Embryonic facial prominence (tissue), 1 donor: ENCODE results near the gene GALNT14.

Experiments used
- DNase-seq: peaks from one replicate; pipeline ENCODE4 v3.0.0-alpha.2; 2016; ENCODE audit errors: extremely low spot score

GALNT14 gene

DNA sequence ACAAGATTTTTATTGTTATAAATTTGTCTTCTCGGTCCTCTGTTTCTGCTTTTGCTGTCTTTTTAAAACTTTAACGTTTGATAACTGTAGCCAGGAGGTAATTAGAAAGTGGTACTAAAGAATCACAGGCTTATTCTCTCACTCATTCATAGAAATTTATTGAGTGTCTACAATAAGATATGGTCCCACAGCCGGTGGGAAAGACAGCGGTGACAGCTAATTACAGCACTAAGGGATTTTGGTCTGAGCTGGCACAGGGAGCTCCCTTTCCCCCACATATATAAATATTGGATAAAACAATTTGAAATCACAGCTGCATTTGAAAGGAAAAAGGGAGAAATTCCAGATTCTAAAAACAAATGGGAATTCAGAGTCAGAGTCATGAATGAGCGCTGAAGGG is 237.9 kb downstream of the GALNT14 start:
- DNase-seq: no peak

DNA sequence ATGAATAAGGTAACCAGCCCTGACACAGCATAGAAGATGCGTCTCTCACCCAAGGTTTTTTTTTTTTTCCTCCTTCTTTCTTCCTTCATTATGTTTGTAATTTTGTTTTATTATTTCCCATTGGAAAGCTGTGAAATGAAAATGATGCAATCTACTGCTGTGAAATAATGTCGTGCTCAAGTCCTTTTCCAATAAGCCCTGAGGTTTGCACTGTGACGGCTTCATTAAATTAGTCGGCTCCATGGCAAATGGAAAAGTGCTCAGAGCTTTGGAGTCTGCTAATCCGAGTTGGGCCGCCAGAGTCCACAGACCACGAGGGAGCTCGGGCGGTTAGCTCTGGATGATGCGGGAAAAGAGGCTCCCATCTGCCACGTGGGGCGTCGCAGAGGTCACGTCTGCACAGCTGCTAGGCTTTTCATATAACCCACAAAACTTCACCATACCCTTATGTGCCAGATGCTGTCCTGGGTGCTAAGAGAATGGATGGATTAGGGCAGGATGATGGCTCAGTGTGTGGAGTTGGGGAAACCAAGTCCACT is 238.7 kb downstream of the GALNT14 start:
- no peak for DNase-seq

DNA sequence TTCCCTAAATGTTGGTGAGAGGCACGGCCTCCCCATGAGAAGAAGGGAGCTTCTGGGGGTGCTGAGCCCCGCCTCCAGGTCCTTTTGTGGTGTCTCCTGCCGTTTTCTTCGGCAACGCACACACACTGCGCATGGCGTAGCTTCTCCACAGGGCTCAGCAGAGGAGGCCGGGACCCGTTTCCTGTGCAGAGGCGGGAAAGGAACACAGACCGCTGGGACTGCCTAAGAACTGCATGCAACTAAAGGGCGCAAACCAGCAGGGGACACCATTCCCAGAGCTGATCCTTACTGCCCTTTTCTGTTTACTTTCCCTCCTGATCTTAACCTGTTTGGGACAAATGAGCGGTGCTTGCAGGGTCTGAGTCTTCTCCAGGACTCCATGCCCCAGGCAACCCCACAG is 240.7 kb downstream of the GALNT14 start:
- DNase-seq: no peak

DNA sequence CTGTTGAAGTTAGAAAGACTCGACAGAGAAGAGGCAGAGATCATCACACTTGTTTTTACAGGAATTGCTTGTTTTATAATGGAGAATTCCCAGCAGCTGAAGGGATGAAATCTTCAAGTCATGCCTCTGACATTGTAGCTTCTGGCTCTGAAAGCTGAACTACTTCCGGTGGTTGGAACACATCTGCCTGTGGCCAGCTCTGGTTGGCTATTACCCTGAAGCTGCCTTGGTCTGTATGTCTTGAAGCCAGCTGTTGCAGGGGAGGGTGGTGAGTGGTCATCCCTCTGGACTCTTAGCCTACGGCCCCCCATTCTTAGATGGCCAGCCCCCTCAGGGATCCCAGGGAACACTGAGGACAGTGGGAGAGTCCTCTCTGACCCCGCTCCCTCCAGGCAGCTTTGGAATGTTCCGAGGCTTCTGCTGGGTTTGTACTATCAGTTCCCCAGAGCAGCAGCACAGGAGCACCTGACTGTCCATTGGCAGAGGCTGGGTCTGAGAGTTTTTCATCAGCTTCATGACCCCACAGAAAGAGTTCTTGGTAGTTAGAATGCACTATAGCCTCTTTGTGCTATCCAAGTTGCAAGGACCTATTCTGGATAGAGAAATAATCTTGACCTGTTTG is 243.6 kb downstream of the GALNT14 start:
- DNase-seq: no peak

DNA sequence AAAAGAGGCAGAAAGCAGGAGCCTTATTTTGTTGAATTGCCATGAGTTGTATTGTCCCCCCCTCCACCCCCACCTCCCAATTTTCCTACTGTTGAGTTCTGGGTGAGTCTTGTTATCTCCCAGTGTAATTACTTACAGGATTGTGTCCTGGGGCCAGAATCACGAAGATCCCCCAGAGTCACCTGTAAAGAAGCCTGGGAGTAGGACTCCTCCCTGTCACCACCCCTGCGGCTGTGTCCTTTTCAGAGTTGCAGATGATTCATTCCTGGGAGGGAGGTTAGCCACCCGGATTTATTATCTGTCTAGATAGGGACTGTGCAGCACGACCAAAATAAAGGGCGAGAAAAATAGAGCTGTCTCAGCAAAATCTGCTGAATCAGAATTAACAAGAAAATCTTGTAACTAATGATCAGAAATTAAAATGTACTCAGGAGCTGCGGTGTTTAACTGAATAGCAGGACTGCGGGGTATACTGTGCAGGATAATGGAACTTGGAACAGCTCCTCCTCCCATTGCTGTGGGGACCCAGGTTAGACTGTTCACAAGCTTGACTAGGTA is 249.3 kb downstream of the GALNT14 start:
- DNase-seq: no peak

DNA sequence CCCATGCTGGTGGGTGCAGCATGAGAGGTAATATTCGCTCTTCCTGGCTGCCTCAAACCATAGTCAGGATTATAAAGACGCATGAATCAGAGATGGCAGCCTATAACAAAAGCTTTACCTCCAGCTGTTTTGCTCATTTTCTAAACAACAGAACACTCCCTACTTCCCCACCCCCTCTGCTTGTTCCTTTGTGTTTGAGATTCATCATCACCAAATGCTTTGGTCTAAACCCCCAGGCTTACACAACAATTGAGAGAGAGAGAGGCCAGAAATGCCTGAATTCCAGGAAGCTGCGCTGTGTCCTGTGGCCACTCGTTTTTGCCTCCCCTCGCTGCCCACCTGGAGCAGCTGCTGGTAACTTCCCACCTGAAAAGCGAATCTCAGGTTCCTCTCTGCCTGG is 252.2 kb downstream of the GALNT14 start:
- no peak for DNase-seq

DNA sequence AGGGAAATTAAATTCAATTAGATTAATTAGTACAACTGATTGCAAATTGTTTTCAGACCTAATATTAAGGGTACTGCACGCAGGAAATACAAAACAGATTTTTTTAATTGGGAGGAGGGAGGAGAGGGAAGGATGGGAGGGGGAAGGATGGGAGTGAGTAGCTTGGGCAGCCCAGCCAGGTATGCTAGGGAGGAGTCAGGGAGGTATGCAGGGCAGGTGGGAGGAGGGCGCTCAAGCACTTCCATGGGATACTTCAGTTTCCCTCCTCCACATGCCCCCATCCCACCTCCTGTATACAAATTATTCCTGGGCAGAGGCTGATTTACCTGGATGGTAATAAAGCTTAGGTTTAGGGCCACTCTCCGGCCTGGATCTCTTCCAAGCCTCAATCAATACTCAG is 254.4 kb downstream of the GALNT14 start:
- no peak for DNase-seq

DNA sequence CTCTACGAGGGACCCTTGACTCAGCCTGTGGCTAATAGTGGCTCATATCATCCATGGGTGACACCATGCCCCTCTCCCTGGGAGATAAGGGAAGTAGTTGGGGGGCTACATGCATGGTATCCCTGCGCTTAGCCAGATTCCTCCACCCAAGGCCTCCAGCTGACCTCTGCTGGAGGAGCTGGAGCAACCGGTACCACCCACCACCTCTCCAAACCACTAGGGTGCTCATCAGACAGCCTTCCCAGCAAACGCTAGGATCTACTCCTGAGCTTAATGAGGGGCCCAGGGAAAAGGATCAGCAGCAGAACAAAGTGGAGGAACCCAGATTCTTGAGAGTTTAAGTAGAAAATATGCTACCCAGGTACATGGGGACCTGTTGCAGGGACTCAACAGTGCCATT is 255.1 kb downstream of the GALNT14 start:
- no peak for DNase-seq

DNA sequence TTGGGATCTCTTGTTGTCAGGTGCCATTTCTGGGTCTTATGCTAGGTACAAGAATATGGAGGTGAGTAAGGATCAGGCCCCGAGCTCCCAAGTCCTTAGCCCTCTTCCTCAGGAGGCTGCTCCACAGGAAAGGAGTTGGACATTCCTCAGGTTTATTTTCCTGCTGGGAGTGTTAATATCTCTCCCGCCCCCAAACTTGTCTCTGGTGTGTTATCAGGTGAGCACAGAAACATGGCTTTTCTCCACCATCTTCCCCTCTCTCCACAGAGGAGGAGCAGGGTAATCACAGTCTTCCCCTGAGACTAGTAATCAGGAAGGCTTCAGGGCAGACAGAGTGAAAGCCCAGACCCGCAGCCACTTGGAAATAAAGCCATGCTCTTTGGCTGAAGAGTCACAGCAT is 257.7 kb downstream of the GALNT14 start:
- DNase-seq: no peak

DNA sequence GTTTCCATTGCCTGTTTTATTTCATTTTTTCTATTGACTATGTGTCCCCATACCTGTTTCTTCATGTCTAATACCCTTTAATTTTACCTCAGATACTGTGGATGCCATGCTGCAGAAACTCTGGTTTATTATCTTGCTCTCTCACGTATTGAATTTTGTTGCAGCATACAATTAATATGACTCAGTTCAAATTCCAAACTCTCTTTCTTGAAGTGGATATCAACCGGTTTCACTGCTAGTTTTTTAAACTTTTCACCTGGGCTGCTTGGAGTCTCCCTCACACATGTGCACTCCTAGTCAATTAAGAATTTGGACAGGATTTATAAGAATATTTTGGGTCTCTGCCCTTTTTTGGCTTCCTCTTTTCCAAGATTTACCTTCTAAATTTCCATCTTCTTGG is 260.4 kb downstream of the GALNT14 start:
- DNase-seq: no peak

DNA sequence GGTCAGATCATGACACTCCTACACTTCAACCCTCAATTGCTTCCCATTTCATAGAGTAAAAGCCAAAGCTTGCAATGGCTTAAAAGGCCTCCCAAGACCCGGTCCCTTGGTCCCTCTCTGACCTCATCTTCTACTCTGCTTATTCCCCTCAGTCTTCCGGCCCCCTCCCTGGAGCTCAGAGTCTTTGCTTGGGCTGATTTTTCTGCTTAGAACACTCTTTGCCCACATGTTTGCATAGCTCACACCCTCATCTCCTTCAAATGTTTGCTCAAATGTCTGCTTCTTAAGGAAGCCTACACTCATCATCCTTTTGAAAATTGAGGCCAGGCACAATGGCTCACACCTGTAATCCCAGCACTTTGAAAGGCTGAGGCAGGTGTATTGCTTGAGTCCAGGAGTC is 265.4 kb downstream of the GALNT14 start:
- no peak for DNase-seq

DNA sequence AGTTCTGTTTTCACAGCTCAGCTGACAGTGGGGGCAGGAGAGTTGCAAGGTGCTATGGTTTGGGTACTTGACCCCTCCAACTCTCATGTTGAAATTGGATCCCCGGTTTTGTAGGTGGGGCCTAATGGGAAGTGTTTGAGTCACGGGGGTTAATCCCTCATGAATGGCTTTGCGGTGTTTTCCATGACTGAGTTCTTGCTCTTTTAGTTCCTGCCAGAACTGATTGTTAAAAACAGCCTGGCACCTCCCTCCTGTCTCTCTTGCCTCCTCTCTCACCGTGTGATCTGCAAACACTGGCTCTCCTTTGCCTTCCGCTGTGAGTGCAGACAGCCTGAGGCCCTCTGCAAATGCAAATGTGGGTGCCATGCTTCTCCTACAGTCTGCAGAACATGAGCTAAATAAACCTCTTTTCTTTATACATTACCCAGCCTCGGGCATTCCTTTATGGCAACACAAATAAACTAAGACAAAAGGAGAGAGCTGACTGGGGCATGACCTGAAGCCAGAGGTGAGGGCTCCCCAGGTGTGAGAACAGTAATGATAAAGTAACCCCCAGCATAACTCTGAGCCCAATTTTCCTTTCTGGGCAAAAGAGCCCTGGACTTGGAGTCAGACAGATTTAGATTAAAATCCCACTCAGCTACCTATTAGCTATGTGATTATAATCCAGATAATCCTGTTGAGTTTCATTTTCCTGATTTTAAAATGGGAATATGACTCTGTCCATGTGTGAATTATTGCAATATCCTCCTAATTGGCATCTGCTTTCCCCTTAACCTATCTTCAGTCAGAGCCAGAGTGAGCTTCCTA is 266.1 kb downstream of the GALNT14 start:
- DNase-seq: no peak

DNA sequence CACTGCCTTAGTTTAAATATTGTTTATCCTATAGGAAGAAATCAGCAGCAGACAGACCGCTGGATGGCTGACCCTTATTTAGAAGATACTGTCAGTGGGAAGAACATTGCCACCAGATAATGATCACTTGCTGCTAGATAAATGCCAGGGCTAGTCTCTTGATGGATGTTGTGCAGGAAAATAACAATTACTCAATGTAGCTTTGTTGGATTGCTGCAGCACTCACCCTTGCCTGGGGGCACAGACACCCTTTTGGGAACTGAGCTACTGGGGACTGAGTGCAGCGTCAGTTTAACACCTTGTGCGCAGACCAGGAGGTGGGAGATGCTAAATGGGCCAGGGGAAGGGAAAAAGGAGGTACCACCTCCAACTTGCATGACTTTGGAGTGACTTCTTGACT is 266.8 kb downstream of the GALNT14 start:
- DNase-seq: no peak

DNA sequence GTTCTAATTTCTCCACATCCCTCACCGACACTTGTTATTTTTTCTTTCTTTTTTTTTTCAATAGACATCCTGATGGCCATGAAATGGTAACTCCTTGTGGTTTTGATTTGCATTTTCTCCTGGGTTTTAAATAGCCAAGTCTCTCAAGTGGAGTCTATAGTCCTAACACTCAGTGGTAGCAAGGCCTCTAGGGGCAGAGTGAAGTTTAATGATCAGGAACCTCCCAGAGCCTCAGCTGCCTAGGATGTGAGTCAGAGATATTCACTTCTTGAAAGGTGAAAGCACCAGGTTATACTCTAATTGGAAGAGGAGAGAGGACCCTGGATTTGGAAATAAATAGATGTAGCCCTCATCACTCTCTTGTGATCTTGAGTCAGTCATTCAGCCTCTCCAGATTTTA is 268.3 kb downstream of the GALNT14 start:
- no peak for DNase-seq

DNA sequence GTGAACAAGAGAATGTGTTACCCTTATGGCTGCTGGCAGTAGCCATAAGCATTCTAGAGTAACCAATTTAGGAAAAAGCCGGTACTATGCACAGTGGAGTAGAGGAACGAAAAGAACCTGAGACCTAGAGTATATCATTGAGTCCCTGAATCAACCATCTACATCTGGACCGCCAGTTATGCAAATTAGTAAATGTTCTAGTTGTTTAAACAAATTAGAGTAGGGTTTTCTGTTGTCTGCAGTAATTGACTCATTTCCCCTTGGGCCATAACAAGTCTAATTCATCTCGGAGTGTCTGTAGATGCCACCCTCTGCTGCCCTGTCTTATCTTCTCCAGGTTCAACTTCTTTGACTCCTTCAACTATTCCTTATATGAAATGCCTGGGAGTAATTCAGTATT is 270.9 kb downstream of the GALNT14 start:
- no peak for DNase-seq

DNA sequence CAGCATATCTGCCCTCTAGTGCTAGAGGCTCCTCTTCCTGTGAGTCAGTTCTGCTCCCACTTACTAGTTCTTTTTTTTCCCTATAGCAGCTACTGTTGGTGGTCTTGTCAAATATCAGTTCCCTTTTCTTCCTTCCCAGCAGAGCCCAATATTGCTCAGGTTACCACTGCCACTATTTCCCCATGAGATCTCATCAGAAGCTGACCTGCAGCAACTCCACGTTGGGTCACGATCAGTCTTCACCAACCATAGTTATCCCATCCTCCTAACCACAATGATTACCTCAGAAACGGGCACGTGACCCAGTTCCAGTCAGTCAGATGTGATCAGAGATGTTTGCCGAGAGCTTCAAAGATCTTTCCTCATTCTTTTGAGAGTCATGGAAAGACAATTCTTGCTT is 271.3 kb downstream of the GALNT14 start:
- DNase-seq: no peak

DNA sequence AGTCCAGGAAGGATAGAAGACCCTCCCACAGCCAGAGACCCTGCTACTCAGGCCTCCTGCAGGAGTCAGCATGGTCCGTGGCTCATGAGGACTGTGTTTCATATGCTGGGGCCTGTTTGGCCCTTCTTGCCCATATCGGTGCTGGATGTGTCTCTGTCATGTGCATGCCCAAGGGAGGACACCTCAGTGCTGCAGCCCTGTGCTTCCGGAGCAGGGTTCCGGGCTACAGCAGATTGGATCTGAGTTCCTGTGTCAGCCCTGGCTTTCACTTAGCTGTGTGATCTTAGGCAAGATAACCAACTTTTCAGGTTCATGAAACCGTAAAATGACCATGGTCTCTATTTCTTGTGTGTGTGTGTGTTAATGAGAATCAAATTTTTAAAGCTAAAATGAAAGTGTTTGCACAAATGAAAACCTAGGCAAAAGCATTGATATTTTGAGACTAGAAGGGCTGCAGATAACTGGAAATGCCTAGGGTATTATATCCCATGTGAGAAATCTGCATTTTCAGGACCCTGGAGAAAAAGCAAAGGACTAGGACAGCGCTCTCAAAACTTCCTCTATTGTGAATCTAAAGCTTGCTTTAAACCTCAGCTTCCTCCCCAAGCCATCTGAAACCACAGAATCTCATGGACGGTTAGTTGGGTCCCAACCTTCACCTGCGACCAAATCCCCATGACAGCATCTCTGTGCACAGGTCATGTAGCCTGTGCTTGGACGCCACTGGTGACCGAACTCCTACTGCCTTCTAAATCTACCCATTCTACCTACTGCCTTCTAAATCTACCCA is 272.2 kb downstream of the GALNT14 start:
- DNase-seq: no peak

DNA sequence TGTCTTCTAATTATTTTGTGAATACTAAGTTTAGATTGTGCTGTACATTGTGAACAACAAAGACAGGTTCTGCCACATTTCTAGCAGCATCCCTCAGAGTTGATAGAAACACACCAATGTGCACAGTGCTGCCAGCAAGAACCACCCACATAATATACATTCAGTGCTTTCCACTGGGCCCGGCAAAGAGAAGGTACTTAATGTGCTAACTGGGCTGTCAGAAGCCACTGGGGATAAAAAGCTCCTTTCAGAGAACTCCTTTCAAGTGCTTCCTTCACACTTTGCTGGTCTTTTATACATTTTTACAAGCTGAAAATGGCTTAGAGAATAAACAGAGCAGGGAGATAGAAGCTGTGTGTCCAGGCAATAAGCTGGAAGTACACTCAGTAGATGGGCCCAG is 273.0 kb downstream of the GALNT14 start:
- no peak for DNase-seq

DNA sequence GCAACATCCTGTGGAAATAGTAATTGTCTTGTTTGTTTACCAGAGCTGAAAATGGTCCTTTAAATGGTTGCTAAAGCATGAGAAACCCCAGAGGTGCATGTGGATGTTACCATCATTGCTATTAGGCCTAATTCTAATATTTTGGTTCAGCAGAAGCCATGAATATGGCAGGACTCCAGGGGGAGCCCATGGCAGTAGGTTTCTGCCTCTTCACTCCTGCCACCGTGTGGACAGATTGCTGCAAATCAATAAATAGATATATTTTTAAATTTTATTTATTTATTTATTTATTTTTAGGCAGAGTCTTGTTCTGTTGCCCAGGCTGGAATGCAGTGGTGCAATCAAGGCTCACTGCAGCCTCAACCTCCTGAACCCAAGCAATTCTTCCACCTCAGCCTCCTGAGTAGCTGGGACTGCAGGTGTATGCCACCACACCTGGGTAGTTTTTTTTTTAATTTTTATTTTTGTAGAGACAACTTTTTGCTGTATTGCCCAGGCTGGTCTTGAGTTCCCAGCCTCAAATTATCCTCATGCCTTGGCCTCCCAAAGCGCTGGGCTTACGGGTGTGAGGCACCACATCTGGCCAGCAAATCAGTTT is 276.1 kb downstream of the GALNT14 start:
- peak; percentile 25 for DNase-seq

DNA sequence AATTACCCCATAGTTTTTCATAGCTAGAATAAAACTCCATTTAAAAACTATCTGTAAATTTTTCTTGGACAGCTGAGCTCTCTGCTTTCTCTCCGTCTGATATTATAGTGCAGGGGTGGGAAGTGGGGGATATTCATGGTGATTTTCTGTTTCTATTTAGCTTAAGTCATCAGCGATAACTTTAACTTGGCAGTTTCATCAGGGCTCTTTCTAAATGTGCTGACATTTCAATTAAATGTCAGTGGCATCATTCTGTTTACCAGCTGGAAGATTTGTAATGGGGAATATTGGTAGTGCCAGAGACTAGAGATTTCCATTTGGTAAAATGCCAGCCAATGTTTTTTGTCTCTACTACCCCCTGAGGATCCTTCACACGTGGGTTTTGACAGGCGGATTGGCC is 277.5 kb downstream of the GALNT14 start:
- no peak for DNase-seq
